ENCODE data around the gene NCAM2. TPM values are rescaled to one million over a fixed set of nuclear protein-coding genes. Genes with fewer than 3 reads are reported as not detected.

Gene NCAM2
- total and polyA plus RNA-seq, 2 donors (not counting 1 experiment from before 2014, with no cell fraction given), result 0.13 TPM; not detected in 1

GRCh38 chr21:20994790-20995189 is 3.4 kb upstream of the NCAM2 start:
- no peak overlapping the region for H3K27ac Mint-ChIP-seq
- H3K9me3 ChIP-seq (ENCODE audit: control extremely low read depth in 1 of 3, control insufficient read depth in 2 of 3, insufficient read depth in 1 of 3, low read length in 2 of 3), result peaks cover 0 to 9% (median 0%) of the 10 kb centered on the region in 3 donors
- no peak overlapping the region for H3K4me3 ChIP-seq (ENCODE audit: control extremely low read depth in 1 of 5, extremely low read depth in 1 of 5, insufficient read depth in 1 of 5, low read depth in 2 of 5, low read length in 4 of 5)
- H3K27ac ChIP-seq (ENCODE audit: low read length in 2 of 2), result no peak overlapping the region
- ChIA-PET CTCF (no interaction called here), POLR2A (no interaction called here)
- peaks cover 19% of the 10 kb centered on the region for H3K4me1 Mint-ChIP-seq
- H2AFZ ChIP-seq (ENCODE audit: insufficient read depth, low read depth, low read length, poor library complexity, severe bottlenecking), result no peak overlapping the region
- H3K9me3 Mint-ChIP-seq (ENCODE audit: insufficient read depth), result no peaks in the 10 kb centered on the region
- H3K27me3 Mint-ChIP-seq, result peaks cover 25% of the 10 kb centered on the region
- no peaks in the 10 kb centered on the region for H3K79me2 ChIP-seq (ENCODE audit: control insufficient read depth, insufficient read depth, low read length)
- H3K4me1 ChIP-seq (ENCODE audit: control insufficient read depth in 2 of 2, insufficient read depth in 2 of 2, low read length in 2 of 2), result peaks cover 16 to 19% of the 10 kb centered on the region in 2 donors
- intact Hi-C loops (cut with micrococcal nuclease), result loop anchor here (5.0 kb wide), 1 partner anchor 1798 kb away; no protein-coding TSS in a partner anchor
- H3K27me3 ChIP-seq (replicated peaks in 1 of 4; ENCODE audit: control extremely low read depth in 1 of 4, control insufficient read depth in 3 of 4, insufficient read depth in 4 of 4, low read length in 3 of 4), result peaks cover 0 to 26% (median 16%) of the 10 kb centered on the region in 4 experiments
- H3K36me3 ChIP-seq (replicated peaks in 1 of 2; ENCODE audit: control extremely low read depth in 1 of 2, control insufficient read depth in 1 of 2, extremely low read depth in 1 of 2, insufficient read depth in 2 of 2, low read length in 1 of 2), result no peaks in the 10 kb centered on the region
- no peak overlapping the region for H3K9ac ChIP-seq (ENCODE audit: low read length)
- no peak for TF ChIP-seq CTCF (IDR thresholded peaks at IDR 0.05)
- no peak for TF ChIP-seq EZH2 (IDR thresholded peaks at IDR 0.05; ENCODE audit: borderline replicate concordance, insufficient read depth, low read depth, low read length, poor library complexity, severe bottlenecking)
- no peak for DNase-seq
- no peaks in the 10 kb centered on the region for H4K20me1 ChIP-seq (ENCODE audit: control insufficient read depth, insufficient read depth, low read length, poor library complexity, severe bottlenecking)
- WGBS (ENCODE audit: insufficient coverage), result 78% methylated on average over 2 of the region's 7 CpGs
- ATAC-seq (ENCODE audit: low read depth), result no peak
- no peak overlapping the region for H3K4me3 Mint-ChIP-seq
- H3K4me2 ChIP-seq (replicated peaks; ENCODE audit: low read depth, low read length, poor library complexity, severe bottlenecking), result no peak overlapping the region

GRCh38 chr21:20996421-20997310 is 1.5 kb upstream of the NCAM2 start:
- peak overlapping the region; percentile 72 for H2AFZ ChIP-seq (ENCODE audit: insufficient read depth, low read depth, low read length, poor library complexity, severe bottlenecking)
- TF ChIP-seq CTCF (IDR thresholded peaks at IDR 0.05) (no peak), EZH2 (IDR thresholded peaks at IDR 0.05; ENCODE audit: borderline replicate concordance, insufficient read depth, low read depth, low read length, poor library complexity, severe bottlenecking) (no peak)
- peak overlapping the region; percentile 71 for H3K4me3 Mint-ChIP-seq
- H3K27me3 Mint-ChIP-seq, result peaks cover 32% of the 10 kb centered on the region
- no peak overlapping the region for H3K27ac Mint-ChIP-seq
- H3K27me3 ChIP-seq (replicated peaks in 1 of 4; ENCODE audit: control extremely low read depth in 1 of 4, control insufficient read depth in 3 of 4, insufficient read depth in 4 of 4, low read length in 3 of 4), result peaks cover 0 to 26% (median 19%) of the 10 kb centered on the region in 4 experiments
- ATAC-seq (ENCODE audit: low read depth) (no peak), DNase-seq (peak; percentile 8)
- peak overlapping the region in 3 of 5 experiments; percentile 43 to 72 (median 56) for H3K4me3 ChIP-seq (ENCODE audit: control extremely low read depth in 1 of 5, extremely low read depth in 1 of 5, insufficient read depth in 1 of 5, low read depth in 2 of 5, low read length in 4 of 5)
- no peaks in the 10 kb centered on the region for H3K79me2 ChIP-seq (ENCODE audit: control insufficient read depth, insufficient read depth, low read length)
- peaks cover 16 to 19% of the 10 kb centered on the region in 2 donors for H3K4me1 ChIP-seq (ENCODE audit: control insufficient read depth in 2 of 2, insufficient read depth in 2 of 2, low read length in 2 of 2)
- H4K20me1 ChIP-seq (ENCODE audit: control insufficient read depth, insufficient read depth, low read length, poor library complexity, severe bottlenecking), result no peaks in the 10 kb centered on the region
- H3K9ac ChIP-seq (ENCODE audit: low read length), result peak overlapping the region; percentile 66
- H3K9me3 Mint-ChIP-seq (ENCODE audit: insufficient read depth), result no peaks in the 10 kb centered on the region
- peak overlapping the region; percentile 80 for H3K4me2 ChIP-seq (replicated peaks; ENCODE audit: low read depth, low read length, poor library complexity, severe bottlenecking)
- intact Hi-C loops (cut with micrococcal nuclease), result loop anchor here (5.0 kb wide), 1 partner anchor 1796 kb away; no protein-coding TSS in a partner anchor
- POLR2A ChIA-PET, result no interaction called here
- no peak overlapping the region for H3K27ac ChIP-seq (ENCODE audit: low read length in 2 of 2)
- H3K4me1 Mint-ChIP-seq, result peaks cover 19% of the 10 kb centered on the region
- no peaks in the 10 kb centered on the region for H3K36me3 ChIP-seq (replicated peaks in 1 of 2; ENCODE audit: control extremely low read depth in 1 of 2, control insufficient read depth in 1 of 2, extremely low read depth in 1 of 2, insufficient read depth in 2 of 2, low read length in 1 of 2)
- CTCF ChIA-PET, result no interaction called here
- WGBS (ENCODE audit: insufficient coverage), result 46% methylated on average over 16 of the region's 27 CpGs
- peaks cover 0 to 9% (median 0%) of the 10 kb centered on the region in 3 donors for H3K9me3 ChIP-seq (ENCODE audit: control extremely low read depth in 1 of 3, control insufficient read depth in 2 of 3, insufficient read depth in 1 of 3, low read length in 2 of 3)
